PFSK-1 (cell line): ENCODE measurements around the gene PPM1N.

Source experiments
- POLR2AphosphoS5 ChIP-seq: IDR thresholded peaks from 2 replicates; pipeline ENCODE4 v1.6.1; 2012; ENCODE audit warnings: low read depth, mild to moderate bottlenecking, control low read depth, low read length, moderate library complexity
- REST ChIP-seq, 2 experiments: IDR thresholded peaks; 2 replicates each; pipeline versions ENCODE4 v1.6.1 to v1.8.0; 2011 to 2012; ENCODE audit warnings: low read depth in 2 of 2, low read length in 2 of 2, control low read depth in 1 of 2, inconsistent platforms in 1 of 2, mild to moderate bottlenecking in 1 of 2, moderate library complexity in 1 of 2; ENCODE audit not compliant: insufficient read depth in 1 of 2
- SIN3A ChIP-seq: IDR thresholded peaks from 2 replicates; pipeline ENCODE4 v1.6.1; 2012; ENCODE audit warnings: mild to moderate bottlenecking, low read length, moderate library complexity, borderline replicate concordance; ENCODE audit not compliant: insufficient read depth

GRCh38 chr19:45473682-45474605 lies 24.3 kb upstream of the PPM1N start:
- TF ChIP-seq POLR2AphosphoS5 (no peak), SIN3A (no peak), REST (IDR thresholded peaks at IDR 0.05; ENCODE audit: insufficient read depth in 1 of 2, low read depth in 2 of 2, low read length in 2 of 2) (no peak)
